Measurements from ENCODE around the gene MINDY3. TPM values are rescaled to one million over a fixed set of nuclear protein-coding genes. Genes with fewer than 3 reads are reported as not detected.

MINDY3 gene
- total and polyA plus RNA-seq, 3 experiments from 2014 or later, result 4.6 to 24.4 (median 23.4) TPM

DNA sequence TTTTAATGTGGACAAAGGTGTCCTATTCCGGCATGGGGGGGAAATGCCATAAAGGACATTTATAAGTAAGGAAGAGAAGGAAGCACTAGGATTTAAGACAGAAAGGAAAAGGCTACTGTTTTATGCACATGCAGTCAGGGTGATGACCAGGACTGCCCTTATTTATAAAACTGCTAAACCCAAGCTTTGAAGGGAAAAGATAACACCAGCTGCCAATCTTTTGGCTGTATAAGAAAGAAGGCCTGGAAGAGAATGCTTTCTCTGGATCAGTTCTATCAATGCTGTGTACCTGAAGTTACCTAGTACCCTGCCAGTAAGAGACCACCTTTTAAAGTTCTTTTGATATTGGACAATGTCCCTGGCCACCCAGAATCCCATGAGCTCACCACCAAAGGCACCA is 59.2 kb downstream of the MINDY3 start:
- peaks cover 1 to 5% (median 3%) of the 10 kb centered on the region in 3 donors for H3K4me1 Mint-ChIP-seq
- no peaks in the 10 kb centered on the region for H3K9me3 ChIP-seq (ENCODE audit: low read length)
- ChIA-PET POLR2A (no interaction called here), CTCF (no interaction called here)
- no peaks in the 10 kb centered on the region for H3K9me3 Mint-ChIP-seq
- H3K4me1 ChIP-seq (ENCODE audit: insufficient read depth, low read length), result no peaks in the 10 kb centered on the region
- H3K4me3 ChIP-seq (ENCODE audit: low read length), result no peak overlapping the region
- no peak overlapping the region for H3K4me3 Mint-ChIP-seq
- peaks cover 1% of the 10 kb centered on the region for H3K36me3 ChIP-seq (ENCODE audit: insufficient read depth, low read length)
- no peak overlapping the region for H3K27ac Mint-ChIP-seq
- H3K27me3 ChIP-seq (ENCODE audit: insufficient read depth, low read length, poor library complexity, severe bottlenecking), result no peaks in the 10 kb centered on the region
- H3K27me3 Mint-ChIP-seq, result no peaks in the 10 kb centered on the region
- peaks cover 13 to 72% (median 17%) of the 10 kb centered on the region in 3 donors for H3K36me3 Mint-ChIP-seq
- DNase-seq, result no peak
- no peak overlapping the region for H3K27ac ChIP-seq (ENCODE audit: low read depth, low read length)

DNA sequence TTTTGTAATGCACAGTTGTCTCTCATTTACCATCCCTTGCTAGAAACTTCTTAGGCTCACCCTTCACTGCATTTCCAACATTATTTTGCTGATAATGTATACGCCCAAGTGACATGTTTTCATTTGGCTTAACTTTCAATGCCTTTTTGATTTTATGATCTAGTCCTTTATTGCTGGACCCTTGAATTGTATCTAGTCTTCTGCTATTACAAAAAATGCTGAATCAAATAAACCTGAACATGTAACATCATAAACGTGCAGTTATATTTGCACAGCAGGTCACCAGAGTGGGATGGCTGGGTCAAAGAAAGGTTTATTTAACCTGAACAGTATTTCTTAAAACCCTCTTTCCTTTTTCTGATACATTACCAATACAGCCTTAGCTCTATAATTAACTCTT is 63.0 kb downstream of the MINDY3 start:
- Histone ChIP-seq H3K9me3 (ENCODE audit: low read length) (no peaks in the 10 kb centered on the region), H3K4me3 (ENCODE audit: low read length) (no peak overlapping the region), H3K27me3 (ENCODE audit: insufficient read depth, low read length, poor library complexity, severe bottlenecking) (no peaks in the 10 kb centered on the region), H3K36me3 (ENCODE audit: insufficient read depth, low read length) (peaks cover 15% of the 10 kb centered on the region), H3K27ac (ENCODE audit: low read depth, low read length) (no peak overlapping the region), H3K4me1 (ENCODE audit: insufficient read depth, low read length) (no peaks in the 10 kb centered on the region)
- POLR2A ChIA-PET, result no interaction called here
- no peaks in the 10 kb centered on the region for H3K27me3 Mint-ChIP-seq
- peaks cover 16 to 79% (median 24%) of the 10 kb centered on the region in 3 donors for H3K36me3 Mint-ChIP-seq
- peaks cover 0 to 11% (median 3%) of the 10 kb centered on the region in 3 donors for H3K4me1 Mint-ChIP-seq
- H3K4me3 Mint-ChIP-seq, result no peak overlapping the region
- H3K27ac Mint-ChIP-seq, result no peak overlapping the region
- no peak for DNase-seq
- no peaks in the 10 kb centered on the region for H3K9me3 Mint-ChIP-seq
- CTCF ChIA-PET, result no interaction called here

DNA sequence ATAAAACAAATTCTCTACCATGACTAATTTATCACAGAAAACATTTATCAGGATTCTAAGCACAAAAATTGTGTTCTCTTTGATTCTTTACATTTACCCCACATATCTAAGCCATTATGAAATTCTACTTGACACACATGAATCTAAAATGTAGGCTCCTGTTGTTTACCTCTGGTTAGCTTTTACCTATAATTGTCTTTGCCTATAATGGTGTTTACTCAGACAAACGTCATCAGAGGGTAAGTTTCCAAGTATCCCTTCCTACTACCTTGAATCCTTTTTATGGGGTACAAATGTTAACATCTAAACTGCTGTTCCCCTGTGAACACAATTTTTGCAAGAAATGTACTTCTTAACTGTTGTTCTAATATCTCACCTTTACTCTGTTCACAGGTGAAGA is 63.5 kb downstream of the MINDY3 start:
- Mint-ChIP-seq H3K27me3 (no peaks in the 10 kb centered on the region), H3K4me3 (no peak overlapping the region), H3K27ac (peak overlapping the region in 2 of 8 donors; percentile 29 to 54), H3K9me3 (no peaks in the 10 kb centered on the region), H3K4me1 (peaks cover 0 to 11% (median 3%) of the 10 kb centered on the region in 3 donors), H3K36me3 (peaks cover 12 to 76% (median 21%) of the 10 kb centered on the region in 3 donors)
- Histone ChIP-seq H3K36me3 (ENCODE audit: insufficient read depth, low read length) (peaks cover 15% of the 10 kb centered on the region), H3K9me3 (ENCODE audit: low read length) (no peaks in the 10 kb centered on the region), H3K27ac (ENCODE audit: low read depth, low read length) (no peak overlapping the region), H3K4me3 (ENCODE audit: low read length) (no peak overlapping the region), H3K27me3 (ENCODE audit: insufficient read depth, low read length, poor library complexity, severe bottlenecking) (no peaks in the 10 kb centered on the region), H3K4me1 (ENCODE audit: insufficient read depth, low read length) (no peaks in the 10 kb centered on the region)
- ChIA-PET CTCF (no interaction called here), POLR2A (no interaction called here)
- no peak for DNase-seq

DNA sequence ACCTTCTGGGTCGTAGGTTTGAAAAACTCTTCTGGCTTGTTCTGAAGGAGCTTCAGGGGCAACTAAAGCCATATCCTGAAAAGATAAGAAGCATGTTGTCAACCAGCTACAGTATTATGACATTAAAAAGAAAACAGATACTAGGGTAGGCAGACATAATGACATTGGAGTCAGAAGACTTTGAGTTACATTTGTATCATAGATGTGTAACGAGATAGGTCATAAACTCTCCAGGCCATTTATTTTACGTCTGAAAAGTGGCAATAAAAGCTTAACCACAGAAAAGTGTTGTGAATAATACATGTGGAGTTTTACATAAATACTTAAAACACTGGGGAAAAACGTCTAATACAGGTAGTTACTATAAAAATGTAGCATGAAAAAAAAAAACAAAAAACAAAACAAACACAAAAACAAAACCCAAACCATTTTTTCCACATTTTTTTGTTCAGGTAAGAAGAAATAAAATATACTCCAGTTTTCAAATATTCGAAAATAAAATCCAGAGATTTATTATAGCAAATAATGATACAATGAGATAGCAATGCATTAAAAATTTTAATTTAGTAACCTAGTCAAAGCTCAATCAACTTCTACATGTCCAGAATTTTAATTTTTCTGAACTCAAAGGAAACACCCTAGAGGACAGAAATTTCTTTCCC is 64.1 kb downstream of the MINDY3 start:
- H3K4me1 Mint-ChIP-seq, result peaks cover 0 to 11% (median 3%) of the 10 kb centered on the region in 3 donors
- POLR2A ChIA-PET, result no interaction called here
- H3K27ac Mint-ChIP-seq, result peak overlapping the region in 3 of 8 donors; percentile 6 to 54 (median 29)
- peaks cover 12 to 76% (median 23%) of the 10 kb centered on the region in 3 donors for H3K36me3 Mint-ChIP-seq
- Histone ChIP-seq H3K9me3 (ENCODE audit: low read length) (no peaks in the 10 kb centered on the region), H3K4me1 (ENCODE audit: insufficient read depth, low read length) (no peaks in the 10 kb centered on the region), H3K27ac (ENCODE audit: low read depth, low read length) (no peak overlapping the region), H3K27me3 (ENCODE audit: insufficient read depth, low read length, poor library complexity, severe bottlenecking) (no peaks in the 10 kb centered on the region), H3K36me3 (ENCODE audit: insufficient read depth, low read length) (peaks cover 15% of the 10 kb centered on the region), H3K4me3 (ENCODE audit: low read length) (no peak overlapping the region)
- no peak overlapping the region for H3K4me3 Mint-ChIP-seq
- no peaks in the 10 kb centered on the region for H3K9me3 Mint-ChIP-seq
- no peaks in the 10 kb centered on the region for H3K27me3 Mint-ChIP-seq
- CTCF ChIA-PET, result no interaction called here
- no peak for DNase-seq

DNA sequence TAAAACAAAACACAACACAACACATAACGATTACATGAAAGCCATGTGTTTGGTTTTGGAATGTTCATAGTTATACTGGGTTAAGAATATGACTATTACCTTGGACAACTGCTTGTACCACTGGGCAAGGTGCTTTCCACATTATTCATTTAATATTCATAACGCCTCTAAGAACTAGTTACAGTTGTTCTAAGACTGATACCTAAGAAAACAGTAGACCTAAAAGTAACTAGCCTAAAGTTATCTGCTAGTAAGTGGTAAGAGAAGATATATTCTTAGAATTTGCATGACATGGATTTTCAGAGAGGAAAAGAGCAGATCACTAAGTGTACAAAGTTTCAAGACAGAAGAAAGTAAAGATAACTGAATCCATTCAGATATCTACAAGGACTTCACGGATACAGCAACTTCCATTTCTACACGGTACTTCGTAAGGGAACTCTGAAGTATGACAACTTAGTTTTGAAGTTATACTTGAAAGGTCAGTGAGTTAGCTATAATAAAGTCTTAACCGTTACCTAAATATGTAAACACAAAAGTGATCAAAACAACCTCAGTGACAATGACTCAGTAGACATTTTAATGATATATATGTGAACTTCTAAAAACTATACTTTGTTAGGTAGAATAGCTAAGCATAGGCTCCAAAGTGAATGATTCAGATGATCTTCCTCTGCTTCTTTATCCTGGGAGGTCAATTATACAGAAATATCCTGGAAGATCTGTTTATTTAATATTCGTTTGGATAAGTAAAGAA is 65.1 kb downstream of the MINDY3 start:
- ChIA-PET POLR2A (no interaction called here), CTCF (no interaction called here)
- no peak for DNase-seq
- Histone ChIP-seq H3K27ac (ENCODE audit: low read depth, low read length) (peak overlapping the region; percentile 21), H3K36me3 (ENCODE audit: insufficient read depth, low read length) (peaks cover 15% of the 10 kb centered on the region), H3K27me3 (ENCODE audit: insufficient read depth, low read length, poor library complexity, severe bottlenecking) (no peaks in the 10 kb centered on the region), H3K9me3 (ENCODE audit: low read length) (no peaks in the 10 kb centered on the region), H3K4me3 (ENCODE audit: low read length) (no peak overlapping the region), H3K4me1 (ENCODE audit: insufficient read depth, low read length) (no peaks in the 10 kb centered on the region)
- Mint-ChIP-seq H3K9me3 (no peaks in the 10 kb centered on the region), H3K4me1 (peaks cover 0 to 11% (median 0%) of the 10 kb centered on the region in 3 donors), H3K4me3 (no peak overlapping the region), H3K36me3 (peaks cover 8 to 73% (median 29%) of the 10 kb centered on the region in 3 donors), H3K27me3 (no peaks in the 10 kb centered on the region), H3K27ac (peak overlapping the region in 2 of 8 donors; percentile 38 to 54)

DNA sequence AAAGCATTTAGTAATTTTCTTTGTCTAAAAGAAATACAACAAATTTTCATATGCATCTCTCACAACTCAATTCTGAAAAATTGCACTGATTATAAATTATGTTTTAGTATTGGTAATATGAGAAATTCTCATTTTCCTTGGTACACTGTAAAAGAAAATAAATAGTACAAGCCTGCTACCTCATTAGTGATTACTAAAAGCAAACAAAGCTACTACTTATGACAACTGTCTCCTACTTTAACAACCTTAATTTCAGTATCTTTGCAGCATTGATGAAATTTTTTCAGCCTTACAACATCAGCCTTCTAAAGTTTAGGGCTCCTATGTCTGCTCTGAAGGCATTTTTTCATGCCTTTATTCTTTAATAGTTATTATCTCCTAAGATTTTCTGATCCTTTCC is 65.7 kb downstream of the MINDY3 start:
- DNase-seq, result no peak
- Histone ChIP-seq H3K4me1 (ENCODE audit: insufficient read depth, low read length) (no peaks in the 10 kb centered on the region), H3K27me3 (ENCODE audit: insufficient read depth, low read length, poor library complexity, severe bottlenecking) (no peaks in the 10 kb centered on the region), H3K36me3 (ENCODE audit: insufficient read depth, low read length) (peaks cover 15% of the 10 kb centered on the region), H3K27ac (ENCODE audit: low read depth, low read length) (no peak overlapping the region), H3K4me3 (ENCODE audit: low read length) (no peak overlapping the region), H3K9me3 (ENCODE audit: low read length) (no peaks in the 10 kb centered on the region)
- Mint-ChIP-seq H3K4me3 (no peak overlapping the region), H3K36me3 (peaks cover 7 to 74% (median 29%) of the 10 kb centered on the region in 3 donors), H3K4me1 (peaks cover 0 to 11% (median 0%) of the 10 kb centered on the region in 3 donors), H3K27me3 (no peaks in the 10 kb centered on the region), H3K27ac (peak overlapping the region in 2 of 8 donors; percentile 38 to 54), H3K9me3 (no peaks in the 10 kb centered on the region)
- ChIA-PET CTCF (no interaction called here), POLR2A (no interaction called here)

DNA sequence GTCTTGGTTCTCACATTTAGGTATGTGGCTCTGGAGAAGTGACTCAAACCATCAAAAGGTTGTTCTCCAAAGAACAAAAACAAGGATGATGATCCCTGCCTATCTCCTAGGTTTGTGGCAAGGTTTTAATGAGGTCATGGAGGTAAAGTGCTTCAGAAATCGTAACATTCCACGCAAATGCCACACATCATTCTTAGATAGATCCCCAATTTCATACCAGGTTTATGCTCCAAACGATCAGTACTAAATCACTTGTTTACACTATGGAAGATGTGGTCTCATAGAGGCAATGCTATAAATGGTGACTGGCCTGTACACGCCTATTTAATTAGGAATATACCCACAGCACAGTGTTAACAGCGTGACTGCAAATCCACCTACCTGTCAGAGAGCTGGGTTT is 66.6 kb downstream of the MINDY3 start:
- Mint-ChIP-seq H3K27ac (no peak overlapping the region), H3K36me3 (peaks cover 7 to 78% (median 33%) of the 10 kb centered on the region in 3 donors)

DNA sequence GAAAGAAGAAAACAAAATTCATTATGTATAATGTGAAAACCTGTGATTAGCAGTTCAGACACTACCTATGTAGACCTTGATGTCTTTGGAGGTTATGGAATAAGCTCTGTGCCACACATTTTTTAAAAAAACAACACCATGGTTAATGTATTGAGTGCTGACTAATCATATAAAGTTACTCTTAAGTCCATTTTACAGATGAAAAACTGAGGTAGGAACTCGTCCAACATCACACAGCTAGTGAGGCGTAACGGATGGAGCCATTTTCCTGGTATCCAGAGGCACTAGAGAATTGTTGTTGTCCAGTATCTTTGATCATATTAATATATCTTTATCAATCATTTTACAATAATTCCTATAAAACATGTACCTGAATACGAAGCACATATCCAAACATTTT is 67.5 kb downstream of the MINDY3 start:
- no peak overlapping the region for H3K4me3 ChIP-seq (ENCODE audit: low read length)
- H3K4me1 Mint-ChIP-seq, result peaks cover 0 to 7% (median 0%) of the 10 kb centered on the region in 3 donors
- H3K27ac Mint-ChIP-seq, result peak overlapping the region in 1 of 8 donors; percentile 15
- ChIA-PET CTCF (no interaction called here), POLR2A (no interaction called here)
- H3K27me3 ChIP-seq (ENCODE audit: insufficient read depth, low read length, poor library complexity, severe bottlenecking), result no peaks in the 10 kb centered on the region
- H3K36me3 Mint-ChIP-seq, result peaks cover 8 to 82% (median 34%) of the 10 kb centered on the region in 3 donors
- H3K4me1 ChIP-seq (ENCODE audit: insufficient read depth, low read length), result no peaks in the 10 kb centered on the region
- no peaks in the 10 kb centered on the region for H3K9me3 Mint-ChIP-seq
- H3K27me3 Mint-ChIP-seq, result no peaks in the 10 kb centered on the region
- no peaks in the 10 kb centered on the region for H3K9me3 ChIP-seq (ENCODE audit: low read length)
- DNase-seq, result no peak
- peaks cover 15% of the 10 kb centered on the region for H3K36me3 ChIP-seq (ENCODE audit: insufficient read depth, low read length)
- no peak overlapping the region for H3K4me3 Mint-ChIP-seq
- H3K27ac ChIP-seq (ENCODE audit: low read depth, low read length), result no peak overlapping the region

More for the DNA sequence above, 66.6 kb downstream of the MINDY3 start:
- H3K4me1 Mint-ChIP-seq, result peaks cover 0 to 11% (median 0%) of the 10 kb centered on the region in 3 donors
- no peak for DNase-seq
- no peak overlapping the region for H3K4me3 ChIP-seq (ENCODE audit: low read length)
- no peaks in the 10 kb centered on the region for H3K9me3 ChIP-seq (ENCODE audit: low read length)
- H3K4me1 ChIP-seq (ENCODE audit: insufficient read depth, low read length), result no peaks in the 10 kb centered on the region
- peaks cover 15% of the 10 kb centered on the region for H3K36me3 ChIP-seq (ENCODE audit: insufficient read depth, low read length)
- no peaks in the 10 kb centered on the region for H3K27me3 Mint-ChIP-seq
- H3K27me3 ChIP-seq (ENCODE audit: insufficient read depth, low read length, poor library complexity, severe bottlenecking), result no peaks in the 10 kb centered on the region
- H3K9me3 Mint-ChIP-seq, result no peaks in the 10 kb centered on the region
- ChIA-PET POLR2A (no interaction called here), CTCF (no interaction called here)
- H3K27ac ChIP-seq (ENCODE audit: low read depth, low read length), result no peak overlapping the region
- H3K4me3 Mint-ChIP-seq, result no peak overlapping the region

Measured in CD8-positive, alpha-beta memory T cell (primary cell).